ENCODE results near the gene TNKS2. TPM values are rescaled to one million over a fixed set of nuclear protein-coding genes. Genes with fewer than 3 reads are reported as not detected.

TNKS2 gene
- total RNA-seq, 2 experiments from 2014 or later: 47.8 to 50.4 TPM

DNA sequence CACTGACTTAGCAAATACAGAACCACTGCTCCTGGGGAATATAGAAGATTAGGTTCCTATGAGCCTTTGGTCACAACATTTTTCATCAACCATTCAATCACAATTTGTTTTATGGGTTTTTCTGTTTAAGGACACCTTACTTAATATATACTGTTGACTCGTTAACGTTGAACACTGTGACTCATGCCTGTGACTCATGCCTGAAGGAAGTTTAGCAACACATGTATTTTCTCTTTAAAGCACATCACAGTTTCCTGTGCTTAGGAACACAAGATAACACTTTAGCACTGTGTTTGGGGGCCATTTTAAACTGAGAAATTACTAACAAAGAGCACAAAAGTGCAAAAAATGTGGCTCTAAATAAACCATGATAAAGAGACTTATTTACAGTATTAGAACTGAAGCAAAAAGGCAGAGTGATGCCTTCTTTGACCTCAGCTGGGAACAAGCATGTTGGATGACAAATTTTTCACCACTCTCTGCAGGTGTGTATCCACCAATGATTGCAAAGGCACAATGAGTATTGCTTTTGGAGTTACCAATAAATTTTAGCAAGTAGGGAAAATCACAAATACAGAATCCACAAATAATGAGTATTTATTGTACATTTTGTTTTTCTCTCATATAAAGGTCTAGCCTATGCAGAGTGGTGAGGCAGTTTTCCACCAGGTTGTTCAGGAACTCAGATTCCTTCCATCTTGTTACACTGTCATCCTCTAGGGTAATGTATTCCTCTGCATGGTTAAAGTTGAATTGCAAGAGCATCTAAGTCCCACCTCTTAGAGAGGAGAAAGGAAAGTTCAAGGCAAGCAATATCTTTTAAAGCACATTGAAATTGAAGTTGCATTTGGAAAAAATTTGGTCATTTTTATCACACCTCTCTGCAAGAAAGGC, 103.8 kb downstream of the TNKS2 start:
- peak overlapping the region; percentile 59 for H3K27ac Mint-ChIP-seq
- Histone ChIP-seq H3K27me3 (ENCODE audit: control insufficient read depth in 1 of 2, insufficient read depth in 2 of 2, low read length in 2 of 2) (no peaks in the 10 kb centered on the region), H3K9me3 (ENCODE audit: control insufficient read depth in 1 of 2, insufficient read depth in 1 of 2, low read length in 2 of 2) (no peaks in the 10 kb centered on the region), H3K4me1 (ENCODE audit: insufficient read depth, low read length) (peaks cover 2% of the 10 kb centered on the region), H3K27ac (ENCODE audit: low read depth in 1 of 2, low read length in 2 of 2) (peak overlapping the region in 1 of 2 donors; percentile 13), H3K4me3 (ENCODE audit: low read length) (no peak overlapping the region), H3K36me3 (ENCODE audit: insufficient read depth, low read length) (no peaks in the 10 kb centered on the region)
- no peaks in the 10 kb centered on the region for H3K9me3 Mint-ChIP-seq
- DNase-seq (peak in 9 of 14 experiments; percentile 14 to 78 (median 44)), ATAC-seq (ENCODE audit: poor library complexity) (peak; percentile 96)
- no peaks in the 10 kb centered on the region for H3K36me3 Mint-ChIP-seq (ENCODE audit: low read depth)
- TF ChIP-seq, protein P1, sequence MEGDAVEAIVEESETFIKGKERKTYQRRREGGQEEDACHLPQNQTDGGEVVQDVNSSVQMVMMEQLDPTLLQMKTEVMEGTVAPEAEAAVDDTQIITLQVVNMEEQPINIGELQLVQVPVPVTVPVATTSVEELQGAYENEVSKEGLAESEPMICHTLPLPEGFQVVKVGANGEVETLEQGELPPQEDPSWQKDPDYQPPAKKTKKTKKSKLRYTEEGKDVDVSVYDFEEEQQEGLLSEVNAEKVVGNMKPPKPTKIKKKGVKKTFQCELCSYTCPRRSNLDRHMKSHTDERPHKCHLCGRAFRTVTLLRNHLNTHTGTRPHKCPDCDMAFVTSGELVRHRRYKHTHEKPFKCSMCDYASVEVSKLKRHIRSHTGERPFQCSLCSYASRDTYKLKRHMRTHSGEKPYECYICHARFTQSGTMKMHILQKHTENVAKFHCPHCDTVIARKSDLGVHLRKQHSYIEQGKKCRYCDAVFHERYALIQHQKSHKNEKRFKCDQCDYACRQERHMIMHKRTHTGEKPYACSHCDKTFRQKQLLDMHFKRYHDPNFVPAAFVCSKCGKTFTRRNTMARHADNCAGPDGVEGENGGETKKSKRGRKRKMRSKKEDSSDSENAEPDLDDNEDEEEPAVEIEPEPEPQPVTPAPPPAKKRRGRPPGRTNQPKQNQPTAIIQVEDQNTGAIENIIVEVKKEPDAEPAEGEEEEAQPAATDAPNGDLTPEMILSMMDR (IDR thresholded peaks at IDR 0.05): no peak
- peaks cover 18% of the 10 kb centered on the region for H3K4me1 Mint-ChIP-seq (ENCODE audit: low read depth)
- no peak overlapping the region for H3K4me3 Mint-ChIP-seq
- intact Hi-C loops (cut with DNase I, micrococcal nuclease): loop anchor here in 1 of 2 experiments (10.0 kb wide), 1 partner anchor 267 kb away; the partner anchor contains the start of gene PPP1R3C
- H3K27me3 Mint-ChIP-seq: peaks cover 7% of the 10 kb centered on the region
- POLR2A ChIA-PET: interaction anchor here (0.9 kb wide), 1 partner anchor 103 kb away, joined by 3 read pairs; the partner anchor contains the start of gene TNKS2
- CTCF ChIA-PET: no interaction called here

DNA sequence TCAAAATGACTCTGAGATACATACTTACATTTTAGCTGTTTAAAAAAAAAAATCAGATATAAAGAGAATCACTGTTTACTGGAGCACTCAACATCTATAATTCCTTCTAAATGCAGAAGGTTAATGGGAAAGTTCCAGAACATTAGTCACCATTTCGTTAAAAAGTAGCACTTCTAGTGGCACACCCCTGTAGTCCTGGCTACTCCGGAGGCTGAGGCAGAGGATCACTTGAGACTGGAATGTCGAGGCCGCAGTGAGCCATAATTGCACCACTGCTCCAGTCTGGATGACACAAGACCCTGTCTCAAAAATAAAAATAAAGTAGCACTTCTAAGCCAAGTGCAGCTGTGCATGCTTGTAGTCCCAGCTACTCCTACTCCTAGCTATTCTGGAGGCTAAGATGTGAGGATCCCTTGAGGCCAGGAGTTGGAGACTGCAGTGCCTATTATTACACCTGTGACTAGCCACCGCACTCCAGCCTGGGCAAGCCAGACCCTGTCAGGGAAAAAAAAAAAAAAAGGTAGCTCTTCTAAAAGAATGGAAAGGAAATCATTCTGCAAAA, 108.9 kb downstream of the TNKS2 start:
- Histone ChIP-seq H3K4me1 (ENCODE audit: insufficient read depth, low read length) (peaks cover 18% of the 10 kb centered on the region), H3K9me3 (ENCODE audit: control insufficient read depth in 1 of 2, insufficient read depth in 1 of 2, low read length in 2 of 2) (no peaks in the 10 kb centered on the region), H3K27ac (ENCODE audit: low read depth in 1 of 2, low read length in 2 of 2) (no peak overlapping the region), H3K27me3 (ENCODE audit: control insufficient read depth in 1 of 2, insufficient read depth in 2 of 2, low read length in 2 of 2) (no peaks in the 10 kb centered on the region), H3K4me3 (ENCODE audit: low read length) (no peak overlapping the region), H3K36me3 (ENCODE audit: insufficient read depth, low read length) (no peaks in the 10 kb centered on the region)
- no peak for DNase-seq
- intact Hi-C loops (cut with DNase I, micrococcal nuclease): loop anchor here in 1 of 2 experiments (5.0 to 10.0 kb wide), 3 partner anchors 272 to 495 kb away; partner anchors contain the start of genes CPEB3, HECTD2, MARCHF5 and PPP1R3C
- TF ChIP-seq, protein P1 (IDR thresholded peaks at IDR 0.05): no peak
- Mint-ChIP-seq H3K9me3 (no peaks in the 10 kb centered on the region), H3K27me3 (no peaks in the 10 kb centered on the region), H3K36me3 (ENCODE audit: low read depth) (peaks cover 14% of the 10 kb centered on the region), H3K4me1 (ENCODE audit: low read depth) (peaks cover 33% of the 10 kb centered on the region), H3K27ac (peak overlapping the region; percentile 71), H3K4me3 (peak overlapping the region; percentile 89)
- POLR2A ChIA-PET: interaction anchor here (1.1 to 2.8 kb wide), 5 partner anchors 17 to 684 kb away, joined by 3 to 68 read pairs (median 16); partner anchors contain the start of genes BTAF1 and TNKS2
- ATAC-seq (ENCODE audit: poor library complexity): no peak
- CTCF ChIA-PET: interaction anchor here (0.8 to 2.7 kb wide), 3 partner anchors 16 to 148 kb away, joined by 3 to 24 read pairs (median 12); partner anchors contain the start of gene BTAF1

DNA sequence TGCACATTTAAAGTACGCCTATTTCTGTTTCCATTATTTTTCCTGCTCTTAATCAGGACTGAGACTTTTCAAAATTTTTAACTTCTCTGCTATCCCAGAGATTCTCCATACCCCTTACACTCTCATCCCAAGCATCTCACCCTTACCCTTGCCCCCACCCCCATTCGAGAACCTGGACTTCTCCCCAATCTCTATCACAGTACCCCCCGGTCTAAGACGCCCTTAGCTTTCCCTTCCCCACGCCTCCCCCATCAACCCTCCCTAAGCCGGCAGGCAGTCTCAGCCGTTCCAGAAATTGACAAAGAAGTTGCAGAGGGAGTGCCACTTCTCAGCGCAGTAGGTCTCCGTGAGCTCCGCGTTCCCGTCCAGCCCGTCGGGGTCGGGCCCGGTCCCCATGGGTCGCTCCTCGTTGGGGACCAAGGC, 109.7 kb downstream of the TNKS2 start:
- Histone ChIP-seq H3K9me3 (ENCODE audit: control insufficient read depth in 1 of 2, insufficient read depth in 1 of 2, low read length in 2 of 2) (no peaks in the 10 kb centered on the region), H3K27me3 (ENCODE audit: control insufficient read depth in 1 of 2, insufficient read depth in 2 of 2, low read length in 2 of 2) (no peaks in the 10 kb centered on the region), H3K4me3 (ENCODE audit: low read length) (peak overlapping the region; percentile 64), H3K4me1 (ENCODE audit: insufficient read depth, low read length) (peaks cover 18% of the 10 kb centered on the region), H3K36me3 (ENCODE audit: insufficient read depth, low read length) (no peaks in the 10 kb centered on the region), H3K27ac (ENCODE audit: low read depth in 1 of 2, low read length in 2 of 2) (peak overlapping the region in 1 of 2 donors; percentile 24)
- Mint-ChIP-seq H3K36me3 (ENCODE audit: low read depth) (peaks cover 14% of the 10 kb centered on the region), H3K4me3 (peak overlapping the region; percentile 89), H3K27me3 (peaks cover 4% of the 10 kb centered on the region), H3K4me1 (ENCODE audit: low read depth) (peaks cover 28% of the 10 kb centered on the region), H3K27ac (peak overlapping the region; percentile 71), H3K9me3 (no peaks in the 10 kb centered on the region)
- TF ChIP-seq, protein P1 (IDR thresholded peaks at IDR 0.05): no peak
- peak; percentile 11 for ATAC-seq (ENCODE audit: poor library complexity)
- intact Hi-C loops (cut with DNase I, micrococcal nuclease): loop anchor here (2.0 to 10.0 kb wide), 6 partner anchors 15 to 609 kb away; partner anchors contain the start of genes BTAF1 (in 1 of the 2), CPEB3 (in 1 of the 2), HECTD2 (in 1 of the 2) and MARCHF5 (in 1 of the 2)
- peak in 1 of 14 experiments; percentile 18 for DNase-seq
- ChIA-PET CTCF (interaction anchor here (0.8 to 2.7 kb wide), 8 partner anchors 10 to 149 kb away, joined by 3 to 24 read pairs (median 4); partner anchors contain the start of genes BTAF1 and TNKS2), POLR2A (interaction anchor here (0.7 to 2.8 kb wide), 15 partner anchors 14 to 1042 kb away, joined by 3 to 68 read pairs (median 7); partner anchors contain the start of genes BTAF1, CPEB3, MARCHF5 and TNKS2)
